Measurements from ENCODE around the gene XPNPEP3. TPM values are rescaled to one million over a fixed set of nuclear protein-coding genes. Genes with fewer than 3 reads are reported as not detected.
A peak's percentile ranks its signal among the peaks of the same experiment; 100 is the strongest.
"Not testable (repeated sequence)": the region's sequence is repeated elsewhere in the genome, so short reads cannot be mapped to it uniquely, and the experiment has no call there.

XPNPEP3 gene
- polyA plus RNA-seq, 4 donors = 0.89 to 11.9 (median 2.6) TPM

- H3K27ac ChIP-seq (ENCODE audit: low read depth in 1 of 3, low read length in 2 of 3) = peak overlapping the region; percentile 34 to 68 (median 53)
- FAIRE-seq (no peak), DNase-seq (no peak)
- H3K27me3 ChIP-seq (ENCODE audit: control insufficient read depth in 3 of 3, insufficient read depth in 3 of 3, low read length in 3 of 3) = no peaks in the 10 kb centered on the region
- H3K9me3 ChIP-seq (ENCODE audit: control insufficient read depth in 2 of 2, insufficient read depth in 1 of 2, low read depth in 1 of 2, low read length in 1 of 2) = no peaks in the 10 kb centered on the region
- H3K4me1 ChIP-seq (ENCODE audit: control insufficient read depth in 3 of 3, insufficient read depth in 2 of 3, low read depth in 1 of 3, low read length in 2 of 3) = peaks cover 2 to 16% (median 9%) of the 10 kb centered on the region in 3 donors
- peaks cover 0 to 6% (median 0%) of the 10 kb centered on the region in 3 donors for H3K36me3 ChIP-seq (ENCODE audit: control insufficient read depth in 3 of 3, insufficient read depth in 2 of 3, low read depth in 1 of 3, low read length in 3 of 3)
- peak overlapping the region; percentile 68 to 99 (median 97) for H3K4me3 ChIP-seq (ENCODE audit: low read depth in 1 of 3, low read length in 3 of 3)
- 5 to 10% (median 8%) methylated on average over 4 of the region's 4 CpGs for WGBS, 3 donors
These were observed 37.3 kb upstream of the XPNPEP3 start for GRCh38 chr22:40819599-40820140.

- WGBS, 3 donors = 20 to 52% (median 42%) methylated on average over 1 of the region's 1 CpG
- no peak overlapping the region for H3K4me3 ChIP-seq (ENCODE audit: low read depth in 1 of 3, low read length in 3 of 3)
- H3K4me1 ChIP-seq (ENCODE audit: control insufficient read depth in 3 of 3, insufficient read depth in 2 of 3, low read depth in 1 of 3, low read length in 2 of 3) = peaks cover 0 to 10% (median 4%) of the 10 kb centered on the region in 3 donors
- DNase-seq (peak; percentile 29 to 81), FAIRE-seq (no peak)
- no peak overlapping the region for H3K27ac ChIP-seq (ENCODE audit: low read depth in 1 of 3, low read length in 2 of 3)
- no peaks in the 10 kb centered on the region for H3K27me3 ChIP-seq (ENCODE audit: control insufficient read depth in 3 of 3, insufficient read depth in 3 of 3, low read length in 3 of 3)
- H3K36me3 ChIP-seq (ENCODE audit: control insufficient read depth in 3 of 3, insufficient read depth in 2 of 3, low read depth in 1 of 3, low read length in 3 of 3) = peaks cover 0 to 12% (median 0%) of the 10 kb centered on the region in 3 donors
- no peaks in the 10 kb centered on the region for H3K9me3 ChIP-seq (ENCODE audit: control insufficient read depth in 2 of 2, insufficient read depth in 1 of 2, low read depth in 1 of 2, low read length in 1 of 2)
These were observed 33.5 kb upstream of the XPNPEP3 start for GRCh38 chr22:40823426-40823825.

GRCh38 chr22:40826292-40826691, 30.7 kb upstream of the XPNPEP3 start:
- WGBS, 3 donors = 60 to 89% (median 86%) methylated on average over 1 to 2 of the region's 2 CpGs
- not testable (repeated sequence) for H3K4me3 ChIP-seq (ENCODE audit: low read depth in 1 of 3, low read length in 3 of 3); H3K4me1 ChIP-seq (ENCODE audit: control insufficient read depth in 3 of 3, insufficient read depth in 2 of 3, low read depth in 1 of 3, low read length in 2 of 3); H3K27ac ChIP-seq (ENCODE audit: low read depth in 1 of 3, low read length in 2 of 3); H3K27me3 ChIP-seq (ENCODE audit: control insufficient read depth in 3 of 3, insufficient read depth in 3 of 3, low read length in 3 of 3); H3K9me3 ChIP-seq (ENCODE audit: control insufficient read depth in 2 of 2, insufficient read depth in 1 of 2, low read depth in 1 of 2, low read length in 1 of 2); DNase-seq; FAIRE-seq
- peaks cover 4 to 17% (median 5%) of the 10 kb centered on the region in 3 donors for H3K36me3 ChIP-seq (ENCODE audit: control insufficient read depth in 3 of 3, insufficient read depth in 2 of 3, low read depth in 1 of 3, low read length in 3 of 3)

GRCh38 chr22:40826984-40827741, 29.8 kb upstream of the XPNPEP3 start:
- H3K36me3 ChIP-seq (ENCODE audit: control insufficient read depth in 3 of 3, insufficient read depth in 2 of 3, low read depth in 1 of 3, low read length in 3 of 3) = peaks cover 4 to 21% (median 5%) of the 10 kb centered on the region in 3 donors
- H3K27me3 ChIP-seq (ENCODE audit: control insufficient read depth in 3 of 3, insufficient read depth in 3 of 3, low read length in 3 of 3) = no peaks in the 10 kb centered on the region
- DNase-seq = peak; percentile 73 to 80
- H3K9me3 ChIP-seq (ENCODE audit: control insufficient read depth in 2 of 2, insufficient read depth in 1 of 2, low read depth in 1 of 2, low read length in 1 of 2) = no peaks in the 10 kb centered on the region
- no peak overlapping the region for H3K27ac ChIP-seq (ENCODE audit: low read depth in 1 of 3, low read length in 2 of 3)
- 50 to 74% (median 64%) methylated on average over 7 of the region's 7 CpGs for WGBS, 3 donors
- no peak for FAIRE-seq
- peaks cover 0 to 7% (median 0%) of the 10 kb centered on the region in 3 donors for H3K4me1 ChIP-seq (ENCODE audit: control insufficient read depth in 3 of 3, insufficient read depth in 2 of 3, low read depth in 1 of 3, low read length in 2 of 3)
- no peak overlapping the region for H3K4me3 ChIP-seq (ENCODE audit: low read depth in 1 of 3, low read length in 3 of 3)

- no peak for FAIRE-seq
- Histone ChIP-seq H3K4me3 (ENCODE audit: low read depth in 1 of 3, low read length in 3 of 3) (no peak overlapping the region), H3K9me3 (ENCODE audit: control insufficient read depth in 2 of 2, insufficient read depth in 1 of 2, low read depth in 1 of 2, low read length in 1 of 2) (no peaks in the 10 kb centered on the region), H3K36me3 (ENCODE audit: control insufficient read depth in 3 of 3, insufficient read depth in 2 of 3, low read depth in 1 of 3, low read length in 3 of 3) (peaks cover 6 to 29% (median 7%) of the 10 kb centered on the region in 3 donors), H3K4me1 (ENCODE audit: control insufficient read depth in 3 of 3, insufficient read depth in 2 of 3, low read depth in 1 of 3, low read length in 2 of 3) (peaks cover 0 to 2% (median 0%) of the 10 kb centered on the region in 3 donors), H3K27me3 (ENCODE audit: control insufficient read depth in 3 of 3, insufficient read depth in 3 of 3, low read length in 3 of 3) (no peaks in the 10 kb centered on the region), H3K27ac (ENCODE audit: low read depth in 1 of 3, low read length in 2 of 3) (no peak overlapping the region)
- WGBS, 3 donors = 80 to 96% (median 94%) methylated on average over 6 of the region's 6 CpGs
- DNase-seq = no peak
These were observed 27.8 kb upstream of the XPNPEP3 start for GRCh38 chr22:40829131-40829530.

- Histone ChIP-seq H3K36me3 (ENCODE audit: control insufficient read depth in 3 of 3, insufficient read depth in 2 of 3, low read depth in 1 of 3, low read length in 3 of 3) (peaks cover 14 to 48% (median 21%) of the 10 kb centered on the region in 3 donors), H3K27ac (ENCODE audit: low read depth in 1 of 3, low read length in 2 of 3) (no peak overlapping the region), H3K9me3 (ENCODE audit: control insufficient read depth in 2 of 2, insufficient read depth in 1 of 2, low read depth in 1 of 2, low read length in 1 of 2) (no peaks in the 10 kb centered on the region), H3K4me1 (ENCODE audit: control insufficient read depth in 3 of 3, insufficient read depth in 2 of 3, low read depth in 1 of 3, low read length in 2 of 3) (no peaks in the 10 kb centered on the region), H3K4me3 (ENCODE audit: low read depth in 1 of 3, low read length in 3 of 3) (no peak overlapping the region), H3K27me3 (ENCODE audit: control insufficient read depth in 3 of 3, insufficient read depth in 3 of 3, low read length in 3 of 3) (no peaks in the 10 kb centered on the region)
- 92 to 95% (median 94%) methylated on average over 3 of the region's 3 CpGs for WGBS, 3 donors
- DNase-seq (no peak), FAIRE-seq (no peak)
These were observed 22.3 kb upstream of the XPNPEP3 start for GRCh38 chr22:40834619-40835018.

- FAIRE-seq = no peak
- Histone ChIP-seq H3K36me3 (ENCODE audit: control insufficient read depth in 3 of 3, insufficient read depth in 2 of 3, low read depth in 1 of 3, low read length in 3 of 3) (peaks cover 14 to 50% (median 20%) of the 10 kb centered on the region in 3 donors), H3K9me3 (ENCODE audit: control insufficient read depth in 2 of 2, insufficient read depth in 1 of 2, low read depth in 1 of 2, low read length in 1 of 2) (no peaks in the 10 kb centered on the region), H3K27me3 (ENCODE audit: control insufficient read depth in 3 of 3, insufficient read depth in 3 of 3, low read length in 3 of 3) (no peaks in the 10 kb centered on the region), H3K27ac (ENCODE audit: low read depth in 1 of 3, low read length in 2 of 3) (no peak overlapping the region), H3K4me3 (ENCODE audit: low read depth in 1 of 3, low read length in 3 of 3) (no peak overlapping the region), H3K4me1 (ENCODE audit: control insufficient read depth in 3 of 3, insufficient read depth in 2 of 3, low read depth in 1 of 3, low read length in 2 of 3) (no peaks in the 10 kb centered on the region)
- no peak for DNase-seq
- 68 to 84% (median 75%) methylated on average over 3 of the region's 3 CpGs for WGBS, 3 donors
These were observed 18.5 kb upstream of the XPNPEP3 start for GRCh38 chr22:40838486-40838885.

GRCh38 chr22:40844951-40845350, 12.0 kb upstream of the XPNPEP3 start:
- Histone ChIP-seq H3K4me1 (ENCODE audit: control insufficient read depth in 3 of 3, insufficient read depth in 2 of 3, low read depth in 1 of 3, low read length in 2 of 3) (no peaks in the 10 kb centered on the region), H3K36me3 (ENCODE audit: control insufficient read depth in 3 of 3, insufficient read depth in 2 of 3, low read depth in 1 of 3, low read length in 3 of 3) (peaks cover 4 to 51% (median 8%) of the 10 kb centered on the region in 3 donors), H3K4me3 (ENCODE audit: low read depth in 1 of 3, low read length in 3 of 3) (no peak overlapping the region), H3K9me3 (ENCODE audit: control insufficient read depth in 2 of 2, insufficient read depth in 1 of 2, low read depth in 1 of 2, low read length in 1 of 2) (no peaks in the 10 kb centered on the region), H3K27ac (ENCODE audit: low read depth in 1 of 3, low read length in 2 of 3) (no peak overlapping the region), H3K27me3 (ENCODE audit: control insufficient read depth in 3 of 3, insufficient read depth in 3 of 3, low read length in 3 of 3) (no peaks in the 10 kb centered on the region)
- WGBS, 3 donors = 94 to 97% (median 96%) methylated on average over 3 of the region's 3 CpGs
- DNase-seq (no peak), FAIRE-seq (no peak)
